AG10803 (cell line): ENCODE measurements around the gene CORO6.

ENCODE experiments used
- DNase-seq: peaks from one replicate; pipeline ENCODE4 v3.0.0; 2010; ENCODE audit warnings: low read depth
- H3K4me3 ChIP-seq: 2 replicates; pipeline ENCODE4 v1.5.1; 2011; ENCODE audit warnings: mild to moderate bottlenecking, low read length, control low read depth
- TF ChIP-seq, protein P1 (sequence below): conservative IDR thresholded peaks from 2 replicates; pipeline ENCODE4 v1.5.1; 2011; ENCODE audit warnings: mild to moderate bottlenecking, low read length, control low read depth, inconsistent platforms

CORO6 gene

GRCh38 chr17:29575511-29576213 lies 47.0 kb downstream of the CORO6 start:
- no peak overlapping the region for H3K4me3 ChIP-seq
- DNase-seq: no peak
- TF ChIP-seq, protein P1, sequence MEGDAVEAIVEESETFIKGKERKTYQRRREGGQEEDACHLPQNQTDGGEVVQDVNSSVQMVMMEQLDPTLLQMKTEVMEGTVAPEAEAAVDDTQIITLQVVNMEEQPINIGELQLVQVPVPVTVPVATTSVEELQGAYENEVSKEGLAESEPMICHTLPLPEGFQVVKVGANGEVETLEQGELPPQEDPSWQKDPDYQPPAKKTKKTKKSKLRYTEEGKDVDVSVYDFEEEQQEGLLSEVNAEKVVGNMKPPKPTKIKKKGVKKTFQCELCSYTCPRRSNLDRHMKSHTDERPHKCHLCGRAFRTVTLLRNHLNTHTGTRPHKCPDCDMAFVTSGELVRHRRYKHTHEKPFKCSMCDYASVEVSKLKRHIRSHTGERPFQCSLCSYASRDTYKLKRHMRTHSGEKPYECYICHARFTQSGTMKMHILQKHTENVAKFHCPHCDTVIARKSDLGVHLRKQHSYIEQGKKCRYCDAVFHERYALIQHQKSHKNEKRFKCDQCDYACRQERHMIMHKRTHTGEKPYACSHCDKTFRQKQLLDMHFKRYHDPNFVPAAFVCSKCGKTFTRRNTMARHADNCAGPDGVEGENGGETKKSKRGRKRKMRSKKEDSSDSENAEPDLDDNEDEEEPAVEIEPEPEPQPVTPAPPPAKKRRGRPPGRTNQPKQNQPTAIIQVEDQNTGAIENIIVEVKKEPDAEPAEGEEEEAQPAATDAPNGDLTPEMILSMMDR: no peak

DNA sequence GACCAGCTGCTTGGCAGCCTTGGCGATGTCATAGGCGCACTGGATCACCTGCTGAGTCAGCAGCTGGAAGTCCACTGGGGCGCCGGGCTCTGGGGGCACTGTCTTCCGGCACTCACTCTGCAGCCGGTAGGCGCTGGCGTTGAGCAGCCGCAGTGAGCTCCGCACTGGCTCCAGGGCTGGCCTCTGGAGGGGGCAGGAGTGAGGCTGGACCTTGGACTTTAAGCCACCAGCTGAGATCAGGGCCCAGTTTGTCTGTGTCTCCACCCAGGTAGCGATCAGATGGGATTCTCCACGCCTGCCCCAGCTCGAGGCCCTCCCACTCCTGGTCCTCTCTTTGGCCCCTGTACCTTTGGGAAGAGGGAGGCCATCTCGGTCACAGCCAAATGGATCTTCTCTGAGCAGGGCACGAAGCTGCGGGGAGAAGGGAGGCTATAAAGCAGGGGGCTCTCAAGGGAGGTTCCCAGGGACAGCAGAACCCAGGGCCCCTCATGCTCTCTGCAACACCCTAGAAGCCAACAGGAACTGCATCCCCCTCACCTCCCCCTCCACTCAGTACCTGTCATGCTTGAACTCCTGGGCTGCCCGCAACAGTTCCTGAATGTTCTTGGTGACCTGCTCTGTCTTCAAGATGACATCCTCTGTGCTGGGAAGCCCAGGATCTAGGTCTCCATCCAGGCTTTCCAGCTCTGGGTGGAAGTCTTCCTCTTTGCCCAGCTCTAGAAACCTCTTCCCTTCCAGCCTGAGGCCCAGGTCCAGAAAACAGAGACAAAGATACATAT lies 47.8 kb downstream of the CORO6 start:
- no peak for DNase-seq
- no peak overlapping the region for H3K4me3 ChIP-seq
- TF ChIP-seq, protein P1: no peak

DNA sequence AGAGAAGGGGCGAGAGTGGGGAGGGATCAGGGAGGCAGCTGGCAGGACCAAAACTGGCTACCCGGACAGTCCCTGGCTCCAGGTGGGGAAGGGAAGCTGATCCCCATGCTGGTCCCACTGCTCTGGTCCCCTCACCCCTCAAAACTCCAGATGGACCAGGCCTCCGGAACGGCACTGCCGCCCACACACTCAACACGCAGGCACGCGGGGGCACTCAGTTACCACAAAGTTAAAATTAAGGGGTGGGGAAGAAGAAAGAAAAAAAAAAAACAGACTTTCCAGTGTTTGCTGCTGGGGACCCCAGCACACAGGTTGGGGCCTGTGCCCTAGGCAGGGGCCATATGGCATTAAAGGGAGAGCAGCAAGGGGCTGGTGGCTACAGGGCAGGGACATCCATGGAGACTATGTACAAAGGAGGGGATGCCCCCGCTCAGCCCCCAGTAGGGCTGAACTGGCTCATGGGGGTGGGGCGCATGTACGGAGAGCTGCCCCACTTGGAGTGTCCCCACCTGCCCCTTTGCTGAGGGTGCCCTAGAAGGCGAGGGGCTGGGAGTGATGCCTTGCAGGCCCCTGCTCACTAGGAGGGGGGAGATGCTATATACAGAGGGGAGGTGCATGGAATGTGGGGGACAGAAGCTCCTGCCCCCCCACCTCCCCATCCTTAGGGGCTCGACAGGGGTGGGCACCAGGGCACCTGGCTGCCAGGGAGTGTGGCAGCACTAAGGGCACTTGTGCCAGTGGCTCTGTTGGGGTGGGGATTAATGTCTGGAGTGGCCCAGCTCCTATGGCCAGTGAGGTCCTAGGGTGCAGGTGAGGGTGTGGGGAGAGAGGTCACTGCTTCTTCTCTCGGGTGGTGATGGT lies 48.6 kb downstream of the CORO6 start:
- TF ChIP-seq, protein P1: no peak
- H3K4me3 ChIP-seq: no peak overlapping the region
- DNase-seq: no peak

GRCh38 chr17:29573558-29573869 lies 49.2 kb downstream of the CORO6 start:
- TF ChIP-seq, protein P1: no peak
- DNase-seq: no peak
- H3K4me3 ChIP-seq: no peak overlapping the region

DNA sequence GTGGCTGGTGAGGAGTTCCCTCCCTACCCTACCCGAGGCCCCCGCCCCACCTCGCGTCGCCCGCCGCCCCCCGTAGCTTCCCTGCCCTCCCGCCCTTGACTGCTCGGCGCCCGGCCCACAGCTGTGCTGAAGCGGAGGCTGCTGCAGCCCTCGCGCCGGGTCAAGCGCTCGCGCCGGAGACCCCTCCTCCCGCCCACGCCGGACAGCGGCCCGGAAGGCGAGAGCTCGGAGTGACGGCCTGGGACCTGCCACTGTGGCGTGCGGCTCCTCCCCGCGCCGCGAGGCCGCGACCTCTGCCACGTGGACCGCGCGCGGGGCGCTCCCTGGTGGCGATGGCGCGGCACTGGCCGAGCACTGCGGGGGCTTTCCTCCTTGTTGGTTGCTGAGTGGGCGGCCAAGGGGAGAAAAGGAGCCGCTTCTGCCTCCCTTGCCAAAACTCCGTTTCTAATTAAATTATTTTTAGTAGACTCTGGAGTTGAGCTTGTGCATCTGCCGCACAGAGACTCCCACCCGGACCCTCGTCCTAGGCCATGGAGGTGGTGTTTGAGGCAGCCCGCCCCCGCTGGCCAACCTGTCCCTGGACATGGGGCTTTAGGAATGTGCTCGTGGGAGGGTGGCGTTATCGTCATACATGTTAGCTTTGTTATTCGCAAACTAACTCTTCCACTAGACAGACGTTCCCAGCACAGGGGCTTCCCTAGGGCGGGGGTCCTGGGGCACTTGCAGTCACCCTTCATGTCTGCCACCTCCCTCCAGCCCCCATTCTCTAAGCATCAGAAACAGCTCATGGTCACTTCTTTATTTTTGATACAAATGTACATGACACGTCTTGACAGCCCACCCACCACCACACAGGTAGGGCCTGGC lies 49.8 kb downstream of the CORO6 start:
- H3K4me3 ChIP-seq: no peak overlapping the region
- TF ChIP-seq, protein P1: peak; percentile 54
- peak; percentile 53 for DNase-seq

- DNase-seq: no peak
- TF ChIP-seq, protein P1: no peak
- H3K4me3 ChIP-seq: no peak overlapping the region
These were observed 50.6 kb downstream of the CORO6 start for GRCh38 chr17:29571883-29572681.
